ENCODE results near the gene MCC.

Gene MCC

DNA sequence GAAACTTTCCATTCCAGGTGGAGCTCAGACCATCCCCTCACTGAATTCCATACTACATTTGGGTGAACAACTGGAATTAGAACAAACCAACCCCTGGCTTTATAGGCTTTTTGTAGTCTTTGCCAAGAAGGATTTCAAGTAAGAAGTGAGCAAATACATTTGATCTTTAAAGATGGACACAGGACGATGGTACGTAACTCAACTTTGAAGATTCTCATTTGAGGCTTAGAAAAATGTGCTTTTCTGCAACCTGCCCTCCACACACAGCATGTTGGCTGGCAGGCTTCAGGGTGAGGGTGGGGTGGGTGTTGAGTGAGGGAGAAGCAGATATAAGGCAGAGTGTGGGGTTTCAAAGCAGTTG lies 335.9 kb downstream of the MCC start:
- no peak for TF ChIP-seq BCL11B (tag by site-specific recombination; IDR thresholded peaks at IDR 0.05; ENCODE audit: low read depth)
- TF ChIP-seq ZFP41 (tag by site-specific recombination; IDR thresholded peaks at IDR 0.05; ENCODE audit: borderline replicate concordance): no peak
- no peak for TF ChIP-seq ZBTB21 (tag by site-specific recombination; IDR thresholded peaks at IDR 0.05)
- TF ChIP-seq, protein P1, sequence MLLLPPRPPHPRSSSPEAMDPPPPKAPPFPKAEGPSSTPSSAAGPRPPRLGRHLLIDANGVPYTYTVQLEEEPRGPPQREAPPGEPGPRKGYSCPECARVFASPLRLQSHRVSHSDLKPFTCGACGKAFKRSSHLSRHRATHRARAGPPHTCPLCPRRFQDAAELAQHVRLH (tag by site-specific recombination; IDR thresholded peaks at IDR 0.05): no peak
- no peak for TF ChIP-seq KLF9 (tag by site-specific recombination; IDR thresholded peaks at IDR 0.05; ENCODE audit: low read depth)
- TF ChIP-seq GLIS1 (tag by site-specific recombination; IDR thresholded peaks at IDR 0.05): no peak
- TF ChIP-seq, protein P2, sequence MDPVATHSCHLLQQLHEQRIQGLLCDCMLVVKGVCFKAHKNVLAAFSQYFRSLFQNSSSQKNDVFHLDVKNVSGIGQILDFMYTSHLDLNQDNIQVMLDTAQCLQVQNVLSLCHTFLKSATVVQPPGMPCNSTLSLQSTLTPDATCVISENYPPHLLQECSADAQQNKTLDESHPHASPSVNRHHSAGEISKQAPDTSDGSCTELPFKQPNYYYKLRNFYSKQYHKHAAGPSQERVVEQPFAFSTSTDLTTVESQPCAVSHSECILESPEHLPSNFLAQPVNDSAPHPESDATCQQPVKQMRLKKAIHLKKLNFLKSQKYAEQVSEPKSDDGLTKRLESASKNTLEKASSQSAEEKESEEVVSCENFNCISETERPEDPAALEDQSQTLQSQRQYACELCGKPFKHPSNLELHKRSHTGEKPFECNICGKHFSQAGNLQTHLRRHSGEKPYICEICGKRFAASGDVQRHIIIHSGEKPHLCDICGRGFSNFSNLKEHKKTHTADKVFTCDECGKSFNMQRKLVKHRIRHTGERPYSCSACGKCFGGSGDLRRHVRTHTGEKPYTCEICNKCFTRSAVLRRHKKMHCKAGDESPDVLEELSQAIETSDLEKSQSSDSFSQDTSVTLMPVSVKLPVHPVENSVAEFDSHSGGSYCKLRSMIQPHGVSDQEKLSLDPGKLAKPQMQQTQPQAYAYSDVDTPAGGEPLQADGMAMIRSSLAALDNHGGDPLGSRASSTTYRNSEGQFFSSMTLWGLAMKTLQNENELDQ (tag by site-specific recombination; IDR thresholded peaks at IDR 0.05; ENCODE audit: low read depth): no peak
- TF ChIP-seq ZNF792 (tag by site-specific recombination; IDR thresholded peaks at IDR 0.05): no peak
- TF ChIP-seq ZNF19 (tag by site-specific recombination; IDR thresholded peaks at IDR 0.05; ENCODE audit: low read depth): no peak
- ChIA-PET CTCF (no interaction called here), POLR2A (no interaction called here)
- Histone ChIP-seq H3K27ac (ENCODE audit: extremely low read depth, low read depth, low read length) (no peak overlapping the region), H3K36me3 (ENCODE audit: control insufficient read depth in 2 of 2, insufficient read depth in 1 of 2, low read length in 2 of 2) (no peaks in the 10 kb centered on the region; a peak in 1 of 3 replicates), H3K9me3 (ENCODE audit: control insufficient read depth, insufficient read depth, low read depth, low read length) (no peaks in the 10 kb centered on the region), H3K4me1 (ENCODE audit: control insufficient read depth, insufficient read depth, low read length) (no peaks in the 10 kb centered on the region), H3K4me3 (ENCODE audit: low read depth, low read length) (no peak overlapping the region)

DNA sequence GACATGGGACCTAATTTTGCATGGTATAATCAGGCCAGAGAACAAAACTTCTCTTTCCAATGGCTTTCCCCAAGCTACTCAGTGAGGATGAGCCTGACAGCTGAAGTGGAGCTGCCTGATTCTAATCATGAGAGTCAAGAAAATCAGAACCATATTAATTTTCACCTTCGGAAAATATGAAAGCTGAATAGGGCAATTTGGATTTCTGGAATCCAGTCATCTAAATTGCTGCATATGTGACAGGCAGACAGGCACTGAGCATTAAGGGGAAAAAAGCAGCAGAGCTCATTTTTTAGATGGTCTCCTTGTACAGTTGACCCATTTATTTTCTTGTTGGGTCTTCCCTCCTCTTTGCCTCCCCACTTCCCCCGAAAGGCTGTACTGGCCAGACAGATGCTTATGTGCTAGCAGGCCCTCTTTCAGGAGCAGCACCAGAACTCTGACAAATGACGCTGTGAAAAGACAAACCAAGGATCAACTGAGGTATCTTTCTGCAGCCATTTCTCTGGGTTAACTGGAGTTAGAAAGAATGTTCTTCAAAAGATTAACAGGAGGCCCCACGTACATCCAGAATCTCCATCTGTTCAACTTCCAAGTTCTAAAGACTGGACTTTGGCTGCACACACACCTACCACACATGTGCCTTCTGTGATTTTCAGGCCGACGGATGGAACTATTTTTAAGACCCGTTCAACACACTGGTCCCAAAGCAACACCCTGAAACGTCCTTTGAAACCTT lies 336.4 kb downstream of the MCC start:
- Histone ChIP-seq H3K36me3 (ENCODE audit: control insufficient read depth in 2 of 2, insufficient read depth in 1 of 2, low read length in 2 of 2) (no peaks in the 10 kb centered on the region; a peak in 1 of 3 replicates), H3K4me3 (ENCODE audit: low read depth, low read length) (no peak overlapping the region), H3K9me3 (ENCODE audit: control insufficient read depth, insufficient read depth, low read depth, low read length) (no peaks in the 10 kb centered on the region), H3K4me1 (ENCODE audit: control insufficient read depth, insufficient read depth, low read length) (no peaks in the 10 kb centered on the region), H3K27ac (ENCODE audit: extremely low read depth, low read depth, low read length) (no peak overlapping the region)
- ChIA-PET POLR2A (no interaction called here), CTCF (interaction anchor here (0.5 kb wide), 1 partner anchor 29 kb away, joined by 3 read pairs; no protein-coding TSS in a partner anchor)
- TF ChIP-seq ZNF514 (tag by site-specific recombination; IDR thresholded peaks at IDR 0.05) (no peak), ZNF335 (tag by site-specific recombination; conservative IDR thresholded peaks at IDR 0.05) (no peak), ZNF404 (tag by site-specific recombination; IDR thresholded peaks at IDR 0.05) (no peak), ZNF354C (tag by site-specific recombination; IDR thresholded peaks at IDR 0.05; ENCODE audit: borderline replicate concordance, low read depth) (no peak), ZNF266 (tag by site-specific recombination; IDR thresholded peaks at IDR 0.05; ENCODE audit: low read depth) (no peak), ZNF529 (tag by site-specific recombination; IDR thresholded peaks at IDR 0.05; ENCODE audit: insufficient replicate concordance) (no peak), YY2 (tag by site-specific recombination; IDR thresholded peaks at IDR 0.05) (no peak), ZNF521 (tag by site-specific recombination; IDR thresholded peaks at IDR 0.05) (no peak), ZSCAN30 (tag by site-specific recombination; IDR thresholded peaks at IDR 0.05) (no peak), ZNF549 (tag by site-specific recombination; IDR thresholded peaks at IDR 0.05) (no peak), ZNF2 (tag by site-specific recombination; IDR thresholded peaks at IDR 0.05) (no peak)
- TF ChIP-seq, protein P3, sequence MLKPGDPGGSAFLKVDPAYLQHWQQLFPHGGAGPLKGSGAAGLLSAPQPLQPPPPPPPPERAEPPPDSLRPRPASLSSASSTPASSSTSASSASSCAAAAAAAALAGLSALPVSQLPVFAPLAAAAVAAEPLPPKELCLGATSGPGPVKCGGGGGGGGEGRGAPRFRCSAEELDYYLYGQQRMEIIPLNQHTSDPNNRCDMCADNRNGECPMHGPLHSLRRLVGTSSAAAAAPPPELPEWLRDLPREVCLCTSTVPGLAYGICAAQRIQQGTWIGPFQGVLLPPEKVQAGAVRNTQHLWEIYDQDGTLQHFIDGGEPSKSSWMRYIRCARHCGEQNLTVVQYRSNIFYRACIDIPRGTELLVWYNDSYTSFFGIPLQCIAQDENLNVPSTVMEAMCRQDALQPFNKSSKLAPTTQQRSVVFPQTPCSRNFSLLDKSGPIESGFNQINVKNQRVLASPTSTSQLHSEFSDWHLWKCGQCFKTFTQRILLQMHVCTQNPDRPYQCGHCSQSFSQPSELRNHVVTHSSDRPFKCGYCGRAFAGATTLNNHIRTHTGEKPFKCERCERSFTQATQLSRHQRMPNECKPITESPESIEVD (tag by site-specific recombination; IDR thresholded peaks at IDR 0.05): no peak
- TF ChIP-seq, protein P4, sequence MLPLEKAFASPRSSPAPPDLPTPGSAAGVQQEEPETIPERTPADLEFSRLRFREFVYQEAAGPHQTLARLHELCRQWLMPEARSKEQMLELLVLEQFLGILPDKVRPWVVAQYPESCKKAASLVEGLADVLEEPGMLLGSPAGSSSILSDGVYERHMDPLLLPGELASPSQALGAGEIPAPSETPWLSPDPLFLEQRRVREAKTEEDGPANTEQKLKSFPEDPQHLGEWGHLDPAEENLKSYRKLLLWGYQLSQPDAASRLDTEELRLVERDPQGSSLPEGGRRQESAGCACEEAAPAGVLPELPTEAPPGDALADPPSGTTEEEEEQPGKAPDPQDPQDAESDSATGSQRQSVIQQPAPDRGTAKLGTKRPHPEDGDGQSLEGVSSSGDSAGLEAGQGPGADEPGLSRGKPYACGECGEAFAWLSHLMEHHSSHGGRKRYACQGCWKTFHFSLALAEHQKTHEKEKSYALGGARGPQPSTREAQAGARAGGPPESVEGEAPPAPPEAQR (tag by site-specific recombination; IDR thresholded peaks at IDR 0.05): no peak
